ENCODE measurements around the gene OLIG1. TPM values are rescaled to one million over a fixed set of nuclear protein-coding genes. Genes with fewer than 3 reads are reported as not detected.

Gene OLIG1
- total RNA-seq, 2 donors from 2014 or later: 0.23 TPM; not detected in 1

DNA sequence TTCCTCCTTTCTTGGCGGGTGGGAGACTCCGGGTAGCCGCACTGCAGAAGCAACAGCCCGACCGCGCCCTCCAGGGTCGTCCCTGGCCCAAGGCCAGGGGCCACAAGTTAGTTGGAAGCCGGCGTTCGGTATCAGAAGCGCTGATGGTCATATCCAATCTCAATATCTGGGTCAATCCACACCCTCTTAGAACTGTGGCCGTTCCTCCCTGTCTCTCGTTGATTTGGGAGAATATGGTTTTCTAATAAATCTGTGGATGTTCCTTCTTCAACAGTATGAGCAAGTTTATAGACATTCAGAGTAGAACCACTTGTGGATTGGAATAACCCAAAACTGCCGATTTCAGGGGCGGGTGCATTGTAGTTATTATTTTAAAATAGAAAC, 41.7 kb upstream of the OLIG1 start:
- ATAC-seq (no peak), DNase-seq (ENCODE audit: low spot score in 2 of 2) (no peak)
- Mint-ChIP-seq H3K36me3 (peaks cover 0 to 21% of the 10 kb centered on the region in 2 donors), H3K27ac (peak overlapping the region in 1 of 2 donors; percentile 79), H3K9me3 (no peaks in the 10 kb centered on the region)

DNA sequence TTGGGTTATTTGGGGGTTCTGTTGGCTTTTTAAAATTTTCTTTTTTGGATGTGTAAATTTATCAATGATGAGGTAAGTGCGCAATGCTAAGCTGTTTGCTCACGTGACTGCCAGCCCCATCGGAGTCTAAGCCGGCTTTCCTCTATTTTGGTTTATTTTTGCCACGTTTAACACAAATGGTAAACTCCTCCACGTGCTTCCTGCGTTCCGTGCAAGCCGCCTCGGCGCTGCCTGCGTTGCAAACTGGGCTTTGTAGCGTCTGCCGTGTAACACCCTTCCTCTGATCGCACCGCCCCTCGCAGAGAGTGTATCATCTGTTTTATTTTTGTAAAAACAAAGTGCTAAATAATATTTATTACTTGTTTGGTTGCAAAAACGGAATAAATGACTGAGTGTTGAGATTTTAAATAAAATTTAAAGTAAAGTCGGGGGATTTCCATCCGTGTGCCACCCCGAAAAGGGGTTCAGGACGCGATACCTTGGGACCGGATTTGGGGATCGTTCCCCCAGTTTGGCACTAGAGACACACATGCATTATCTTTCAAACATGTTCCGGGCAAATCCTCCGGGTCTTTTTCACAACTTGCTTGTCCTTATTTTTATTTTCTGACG, 41.1 kb upstream of the OLIG1 start:
- no peak overlapping the region for H3K27ac Mint-ChIP-seq
- H3K9me3 Mint-ChIP-seq: no peaks in the 10 kb centered on the region
- DNase-seq (ENCODE audit: low spot score in 2 of 2) (peak in 1 of 2 donors; percentile 29), ATAC-seq (no peak)
- H3K36me3 Mint-ChIP-seq: peaks cover 0 to 21% of the 10 kb centered on the region in 2 donors

DNA sequence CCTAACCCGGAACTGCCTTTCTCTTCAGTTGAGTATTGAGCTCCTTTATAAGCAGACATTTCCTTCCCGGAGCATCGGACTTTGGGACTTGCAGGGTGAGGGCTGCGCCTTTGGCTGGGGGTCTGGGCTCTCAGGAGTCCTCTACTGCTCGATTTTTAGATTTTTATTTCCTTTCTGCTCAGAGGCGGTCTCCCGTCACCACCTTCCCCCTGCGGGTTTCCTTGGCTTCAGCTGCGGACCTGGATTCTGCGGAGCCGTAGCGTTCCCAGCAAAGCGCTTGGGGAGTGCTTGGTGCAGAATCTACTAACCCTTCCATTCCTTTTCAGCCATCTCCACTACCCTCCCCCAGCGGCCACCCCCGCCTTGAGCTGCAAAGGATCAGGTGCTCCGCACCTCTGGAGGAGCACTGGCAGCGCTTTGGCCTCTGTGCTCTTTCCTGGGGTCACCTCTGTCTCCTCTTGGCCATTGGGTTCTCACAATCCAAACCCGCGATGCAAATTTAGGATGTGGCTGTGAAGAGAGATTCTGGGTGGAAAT, 40.5 kb upstream of the OLIG1 start:
- Mint-ChIP-seq H3K36me3 (peaks cover 0 to 21% of the 10 kb centered on the region in 2 donors), H3K9me3 (no peaks in the 10 kb centered on the region), H3K27ac (no peak overlapping the region)
- no peak for ATAC-seq
- DNase-seq (ENCODE audit: low spot score in 2 of 2): no peak

DNA sequence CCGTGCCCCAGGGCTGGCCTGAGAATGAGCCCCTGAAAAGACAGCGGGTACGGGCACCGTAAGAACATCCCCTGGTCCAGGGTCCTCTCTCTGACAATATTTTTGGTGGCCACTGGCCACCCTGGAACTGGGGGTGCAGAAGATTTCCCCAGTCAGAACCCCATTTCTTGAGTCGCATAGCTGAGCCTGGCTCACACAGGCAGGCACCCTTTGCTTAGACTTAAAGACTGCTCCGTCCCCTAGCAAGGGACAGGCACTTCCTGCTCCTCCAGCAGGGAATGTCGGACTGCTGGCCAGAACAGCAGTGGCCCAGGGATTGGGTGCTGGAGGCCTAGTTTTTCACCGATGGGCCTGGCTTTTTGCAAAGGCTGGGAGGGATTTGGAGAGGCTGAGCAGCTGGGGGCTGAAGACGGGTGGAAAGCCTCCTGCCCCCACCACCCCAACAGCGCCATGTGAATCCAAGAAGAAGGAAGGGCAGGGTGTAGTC, 39.9 kb upstream of the OLIG1 start:
- ATAC-seq (no peak), DNase-seq (ENCODE audit: low spot score in 2 of 2) (no peak)
- no peak overlapping the region for H3K27ac Mint-ChIP-seq
- H3K36me3 Mint-ChIP-seq: peaks cover 0 to 21% of the 10 kb centered on the region in 2 donors
- no peaks in the 10 kb centered on the region for H3K9me3 Mint-ChIP-seq

DNA sequence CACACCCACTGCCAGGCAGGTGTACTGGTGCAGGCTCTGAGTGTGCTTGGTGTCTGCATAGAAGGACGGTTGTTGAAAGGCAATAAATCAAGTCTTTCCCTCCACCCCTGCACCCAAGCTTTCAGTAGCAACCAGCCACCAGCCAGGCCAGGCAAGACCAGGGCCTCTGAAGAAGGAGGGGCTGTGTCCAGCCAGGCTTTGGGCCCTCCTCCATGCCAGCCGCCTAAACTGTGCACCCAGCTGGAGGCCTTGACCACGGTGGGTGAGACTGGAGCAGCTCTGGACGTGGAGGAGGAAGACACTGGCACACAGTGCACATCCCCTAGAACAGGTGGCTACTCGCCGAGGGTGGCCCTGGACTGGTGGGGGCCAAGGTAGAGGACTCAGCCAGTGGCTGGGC, 39.3 kb upstream of the OLIG1 start:
- DNase-seq (ENCODE audit: low spot score in 2 of 2) (no peak), ATAC-seq (no peak)
- Mint-ChIP-seq H3K27ac (no peak overlapping the region), H3K9me3 (no peaks in the 10 kb centered on the region), H3K36me3 (peaks cover 0 to 21% of the 10 kb centered on the region in 2 donors)

DNA sequence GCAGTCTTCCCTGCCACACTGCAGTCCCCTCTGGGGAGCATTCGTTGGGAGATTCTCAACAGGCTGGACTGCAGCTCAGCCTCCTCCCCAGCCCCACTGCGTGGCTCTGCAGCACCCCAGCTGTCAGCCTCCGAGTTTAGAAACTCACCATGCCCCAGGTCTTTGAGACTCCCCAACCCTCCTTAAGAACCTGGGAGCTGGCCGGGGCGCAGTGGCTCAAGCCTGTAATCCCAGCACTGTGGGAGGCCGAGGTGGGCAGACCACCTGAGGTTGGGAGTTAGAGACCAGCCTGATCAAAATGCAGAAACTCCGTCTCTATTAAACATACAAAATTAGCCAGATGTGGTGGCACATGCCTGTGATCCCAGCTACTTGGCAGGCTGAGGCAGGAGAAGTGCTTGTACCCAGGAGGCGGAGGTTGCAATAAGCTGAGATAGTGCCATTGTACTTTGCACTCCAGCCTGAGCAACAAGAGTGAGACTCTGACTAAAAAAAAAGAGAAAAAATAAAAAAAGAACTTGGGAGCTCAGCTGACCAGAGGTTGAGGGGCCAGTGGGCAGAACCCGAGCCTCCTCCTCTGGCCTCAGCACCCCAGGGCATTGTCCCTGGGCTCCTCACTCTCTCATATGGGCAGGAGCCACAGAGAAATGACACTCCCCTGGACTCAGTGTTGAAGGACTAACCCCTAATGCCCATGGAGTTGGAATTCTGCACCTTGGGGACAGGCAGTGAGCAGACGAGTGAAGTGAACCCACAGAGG, 38.6 kb upstream of the OLIG1 start:
- no peak overlapping the region for H3K27ac Mint-ChIP-seq
- ATAC-seq (no peak), DNase-seq (ENCODE audit: low spot score in 2 of 2) (no peak)
- peaks cover 0 to 21% of the 10 kb centered on the region in 2 donors for H3K36me3 Mint-ChIP-seq
- H3K9me3 Mint-ChIP-seq: no peaks in the 10 kb centered on the region

DNA sequence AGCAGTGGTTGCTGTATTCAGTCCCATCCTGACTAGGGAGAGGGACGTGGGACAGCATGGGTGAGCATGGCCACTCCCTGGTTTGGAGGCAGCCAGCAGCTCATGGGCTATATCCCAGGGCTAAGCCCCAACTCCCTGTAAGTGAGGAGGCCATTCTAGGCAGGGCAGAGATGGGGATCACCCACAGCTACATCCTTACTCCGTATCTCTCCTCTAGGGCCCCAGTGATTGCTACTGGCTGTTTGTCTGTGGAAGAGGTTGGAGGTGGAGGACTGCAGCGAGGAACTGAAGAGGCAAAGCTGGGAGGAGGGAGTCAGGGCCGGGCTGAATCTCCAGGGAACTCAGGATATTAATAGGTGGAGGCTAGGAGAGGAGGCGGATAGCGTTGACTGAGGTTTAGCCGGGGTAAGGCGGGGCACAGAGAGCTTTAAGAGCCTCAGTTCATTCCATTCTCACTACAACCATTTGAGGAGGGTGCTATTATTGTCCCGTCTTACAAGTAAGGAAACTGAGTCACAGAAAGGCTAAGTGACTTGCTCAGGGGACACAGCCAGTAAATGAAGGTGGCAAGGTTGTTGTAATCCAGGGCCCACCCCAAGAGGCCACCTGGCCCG, 37.4 kb upstream of the OLIG1 start:
- DNase-seq (ENCODE audit: low spot score in 2 of 2) (no peak), ATAC-seq (no peak)
- H3K9me3 Mint-ChIP-seq: no peaks in the 10 kb centered on the region
- H3K36me3 Mint-ChIP-seq: peaks cover 0 to 15% of the 10 kb centered on the region in 2 donors
- H3K27ac Mint-ChIP-seq: no peak overlapping the region

DNA sequence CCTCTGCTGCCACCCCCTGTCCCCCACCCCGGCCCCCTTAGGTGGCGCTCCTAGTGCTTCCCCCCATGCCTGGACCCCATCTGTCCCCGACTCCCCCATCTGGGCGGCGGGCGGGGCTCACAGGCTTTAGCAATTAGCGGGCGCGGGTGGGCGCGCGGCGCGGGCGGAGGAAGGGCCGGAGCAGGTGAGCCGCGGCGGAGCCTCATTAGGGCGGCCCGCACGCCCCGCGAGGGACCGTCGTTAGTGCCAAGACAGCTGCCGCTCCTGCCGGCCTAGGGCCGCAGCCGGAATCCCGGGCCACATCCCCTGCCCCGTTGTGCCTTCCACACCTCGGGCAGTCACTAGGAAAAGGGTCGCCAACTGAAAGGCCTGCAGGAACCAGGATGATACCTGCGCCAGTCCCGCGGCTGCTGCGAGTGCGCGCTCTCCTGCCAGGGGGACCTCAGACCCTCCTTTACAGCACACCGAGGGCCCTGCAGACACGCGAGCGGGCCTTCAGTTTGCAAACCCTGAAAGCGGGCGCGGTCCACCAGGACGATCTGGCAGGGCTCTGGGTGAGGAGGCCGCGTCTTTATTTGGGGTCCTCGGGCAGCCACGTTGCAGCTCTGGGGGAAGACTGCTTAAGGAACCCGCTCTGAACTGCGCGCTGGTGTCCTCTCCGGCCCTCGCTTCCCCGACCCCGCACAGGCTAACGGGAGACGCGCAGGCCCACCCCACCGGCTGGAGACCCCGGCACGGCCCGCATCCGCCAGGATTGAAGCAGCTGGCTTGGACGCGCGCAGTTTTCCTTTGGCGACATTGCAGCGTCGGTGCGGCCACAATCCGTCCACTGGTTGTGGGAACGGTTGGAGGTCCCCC, 36.6 kb upstream of the OLIG1 start:
- Mint-ChIP-seq H3K9me3 (no peaks in the 10 kb centered on the region), H3K36me3 (peaks cover 0 to 12% of the 10 kb centered on the region in 2 donors), H3K27ac (no peak overlapping the region)
- DNase-seq (ENCODE audit: low spot score in 2 of 2): no peak
- ATAC-seq: no peak

DNA sequence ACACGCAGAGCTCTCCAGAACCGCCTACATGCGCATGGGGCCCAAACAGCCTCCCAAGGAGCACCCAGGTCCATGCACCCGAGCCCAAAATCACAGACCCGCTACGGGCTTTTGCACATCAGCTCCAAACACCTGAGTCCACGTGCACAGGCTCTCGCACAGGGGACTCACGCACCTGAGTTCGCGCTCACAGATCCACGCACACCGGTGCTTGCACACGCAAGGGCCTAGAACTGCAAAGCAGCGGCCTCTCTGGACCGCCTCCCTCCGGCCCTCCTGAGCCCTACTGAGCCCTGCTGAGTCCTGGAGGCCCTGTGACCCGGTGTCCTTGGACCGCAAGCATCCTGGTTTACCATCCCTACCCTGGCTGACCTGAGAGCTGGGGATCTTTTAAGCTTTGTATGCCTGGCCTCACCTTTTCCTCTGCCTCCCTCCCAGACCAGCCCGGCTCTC, 36.0 kb upstream of the OLIG1 start:
- DNase-seq (ENCODE audit: low spot score in 2 of 2) (no peak), ATAC-seq (no peak)
- Mint-ChIP-seq H3K9me3 (no peaks in the 10 kb centered on the region), H3K27ac (no peak overlapping the region), H3K36me3 (peaks cover 0 to 11% of the 10 kb centered on the region in 2 donors)

DNA sequence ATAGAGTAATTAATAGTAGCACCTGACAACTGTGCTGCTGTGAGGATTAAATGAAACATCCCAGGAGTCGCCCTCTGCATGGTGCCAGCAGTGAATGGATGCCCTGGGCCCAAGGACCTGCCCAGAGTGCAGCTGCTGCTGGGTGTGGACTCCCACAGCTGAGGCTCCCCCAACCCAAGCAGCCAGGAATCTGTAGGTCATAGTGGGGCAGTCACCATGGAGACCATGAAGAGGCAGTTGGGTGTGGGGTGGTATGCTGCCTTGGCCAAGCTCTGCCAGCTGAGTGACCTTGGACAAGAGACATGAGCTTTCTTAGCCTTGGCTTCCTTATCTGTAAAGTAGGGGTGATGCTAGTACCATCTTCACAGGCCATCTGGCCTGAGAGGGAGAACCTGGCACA, 34.8 kb upstream of the OLIG1 start:
- Mint-ChIP-seq H3K36me3 (peaks cover 0 to under 1% of the 10 kb centered on the region in 2 donors), H3K27ac (no peak overlapping the region), H3K9me3 (no peaks in the 10 kb centered on the region)
- DNase-seq (ENCODE audit: low spot score in 2 of 2): no peak
- no peak for ATAC-seq

DNA sequence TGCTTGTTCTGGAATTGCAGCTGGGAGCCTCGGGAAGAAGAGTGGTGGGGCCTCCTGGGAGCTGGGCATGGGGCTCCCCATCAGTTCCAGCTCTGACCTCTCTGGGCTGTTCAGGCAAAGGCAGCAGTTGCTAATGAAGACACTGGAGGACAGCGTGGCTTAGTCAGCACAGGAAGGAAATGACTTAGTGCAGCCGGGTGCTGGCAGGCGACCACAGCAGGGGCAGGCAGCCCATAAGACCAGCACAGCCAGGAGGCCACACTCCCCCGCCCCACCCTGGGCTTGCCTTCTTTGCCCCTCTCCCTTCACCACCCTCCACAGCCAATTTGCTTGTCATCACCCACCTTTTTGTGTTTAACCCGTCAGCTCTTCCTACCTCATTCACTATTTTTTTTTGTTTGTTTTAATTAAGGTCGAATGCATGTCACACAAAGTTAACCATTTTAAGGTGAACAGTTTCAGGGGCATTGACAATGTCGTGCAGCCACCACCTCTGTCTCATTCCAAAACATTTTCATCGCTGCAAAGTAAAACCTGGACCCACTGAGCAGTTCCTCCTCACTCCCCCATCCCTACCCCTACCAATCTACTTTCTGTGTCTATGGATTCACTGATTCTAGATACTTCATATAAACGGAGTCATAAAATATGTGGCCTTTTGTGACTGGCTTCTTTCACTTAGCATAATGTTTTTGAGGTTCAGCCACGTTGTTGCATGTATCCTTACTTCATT, 33.3 kb upstream of the OLIG1 start:
- Mint-ChIP-seq H3K27ac (peak overlapping the region in 1 of 2 donors; percentile 31), H3K9me3 (no peaks in the 10 kb centered on the region)
- ATAC-seq: peak; percentile 72 to 91

DNA sequence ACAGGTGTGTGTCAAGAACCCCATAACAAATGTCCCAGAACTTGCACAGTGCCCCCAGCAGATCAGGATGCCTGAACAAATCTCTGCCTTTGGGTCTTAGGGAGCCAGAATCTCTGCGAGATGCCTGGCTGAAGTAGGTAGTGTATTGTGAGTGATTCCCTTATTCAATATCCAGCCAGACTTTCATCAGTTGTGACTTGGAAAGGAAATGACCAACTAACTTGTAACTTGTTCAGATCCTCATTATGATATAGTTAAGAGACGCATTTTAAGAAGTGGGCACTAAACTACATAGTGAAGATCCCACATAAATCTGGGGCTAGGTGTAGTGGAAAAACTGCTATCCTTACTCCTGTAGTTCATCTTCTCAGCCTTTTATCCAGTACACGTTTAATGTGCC, 32.4 kb upstream of the OLIG1 start:
- peak overlapping the region in 1 of 2 donors; percentile 31 for H3K27ac Mint-ChIP-seq
- ATAC-seq: no peak
- H3K36me3 Mint-ChIP-seq: peaks cover 0 to 4% of the 10 kb centered on the region in 2 donors
- H3K9me3 Mint-ChIP-seq: no peaks in the 10 kb centered on the region
- DNase-seq (ENCODE audit: low spot score in 2 of 2): no peak

More for the DNA sequence above, 33.3 kb upstream of the OLIG1 start:
- peaks cover 0 to 4% of the 10 kb centered on the region in 2 donors for H3K36me3 Mint-ChIP-seq
- no peak for DNase-seq (ENCODE audit: low spot score in 2 of 2)

DNA sequence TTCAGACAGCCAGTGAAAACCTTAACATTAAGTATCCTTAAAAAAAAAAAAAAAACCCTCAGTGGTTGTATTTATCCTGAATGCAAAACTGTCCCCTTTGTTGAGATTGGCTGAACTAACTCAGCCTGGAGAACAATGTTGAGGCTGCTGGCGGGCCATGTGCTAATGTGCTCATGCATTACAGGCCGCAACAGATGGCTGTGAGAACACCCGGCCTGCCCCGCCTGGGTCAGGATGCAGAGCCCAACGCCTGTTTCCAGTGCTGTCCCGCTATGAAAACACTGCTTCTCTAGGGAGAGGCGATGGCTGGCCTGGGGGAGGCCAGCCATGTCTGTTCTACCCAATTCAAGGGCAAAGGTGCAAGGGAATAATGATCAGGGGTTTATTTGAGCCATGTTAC, 30.4 kb upstream of the OLIG1 start:
- H3K9me3 Mint-ChIP-seq: no peaks in the 10 kb centered on the region
- DNase-seq (ENCODE audit: low spot score in 2 of 2) (no peak), ATAC-seq (no peak)
- H3K36me3 Mint-ChIP-seq: peaks cover 0 to 4% of the 10 kb centered on the region in 2 donors
- no peak overlapping the region for H3K27ac Mint-ChIP-seq

DNA sequence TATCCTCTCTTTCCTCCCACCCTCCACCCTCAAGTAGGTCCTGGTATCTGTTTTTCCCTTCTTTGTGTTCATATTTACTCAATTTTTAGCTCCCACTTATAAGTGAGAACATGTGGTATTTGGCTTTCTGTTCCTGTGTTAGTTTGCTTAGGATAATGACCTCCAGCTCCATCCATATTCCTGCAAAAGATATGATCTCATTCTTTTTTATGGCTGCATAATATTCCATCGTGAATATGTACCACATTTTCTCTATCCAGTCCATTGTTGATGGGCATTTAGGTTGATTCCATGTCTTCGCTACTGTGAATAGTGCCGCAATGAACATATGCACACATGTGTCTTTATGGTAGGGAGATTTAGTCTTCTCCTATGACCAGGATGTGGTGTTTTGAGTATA, 29.7 kb upstream of the OLIG1 start:
- ATAC-seq: no peak
- Mint-ChIP-seq H3K27ac (no peak overlapping the region), H3K9me3 (no peaks in the 10 kb centered on the region), H3K36me3 (peaks cover 0 to 4% of the 10 kb centered on the region in 2 donors)
- DNase-seq (ENCODE audit: low spot score in 2 of 2): no peak

DNA sequence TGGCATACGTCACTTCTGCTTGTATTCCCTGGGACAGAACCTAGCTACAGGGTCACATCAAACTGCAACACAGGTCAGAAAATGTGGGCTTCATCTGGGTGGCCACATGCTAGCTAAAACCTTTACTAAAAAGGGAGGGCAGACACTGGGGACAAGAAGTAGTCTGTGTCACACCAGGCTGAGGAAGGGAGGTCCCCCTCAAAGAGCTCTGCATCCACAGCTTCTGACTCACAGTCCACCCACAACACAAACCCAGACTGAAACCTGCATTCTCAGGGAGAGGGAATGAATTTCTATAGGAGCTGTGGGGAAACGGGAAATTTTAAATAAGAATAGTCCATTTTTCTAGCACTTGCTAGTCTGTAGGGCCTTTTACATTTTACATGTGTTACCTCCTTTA, 28.0 kb upstream of the OLIG1 start:
- H3K27ac Mint-ChIP-seq: no peak overlapping the region
- ATAC-seq (peak in 1 of 2 donors; percentile 45), DNase-seq (ENCODE audit: low spot score in 2 of 2) (no peak)
- H3K36me3 Mint-ChIP-seq: peaks cover 0 to 4% of the 10 kb centered on the region in 2 donors
- no peaks in the 10 kb centered on the region for H3K9me3 Mint-ChIP-seq

DNA sequence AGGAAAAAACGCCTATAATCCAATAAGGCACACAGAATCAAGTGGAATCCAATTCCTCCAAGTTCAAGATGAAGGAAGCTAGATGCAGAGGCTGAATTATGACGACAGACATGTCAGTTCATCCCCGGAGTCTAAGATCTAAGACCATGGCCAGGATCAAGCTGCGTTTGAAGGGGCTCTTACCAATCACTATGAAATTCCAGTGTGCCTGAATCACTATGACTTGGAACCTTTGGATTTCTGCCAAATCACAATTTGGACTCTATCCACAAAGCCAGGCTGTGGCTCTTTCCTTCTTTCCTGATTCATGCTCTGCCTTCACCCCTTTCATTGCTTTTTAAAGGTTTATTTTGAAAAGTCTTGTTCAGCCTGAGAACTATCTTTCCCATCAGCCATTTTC, 27.1 kb upstream of the OLIG1 start:
- Mint-ChIP-seq H3K27ac (no peak overlapping the region), H3K9me3 (no peaks in the 10 kb centered on the region), H3K36me3 (peaks cover 0 to 4% of the 10 kb centered on the region in 2 donors)
- DNase-seq (ENCODE audit: low spot score in 2 of 2) (no peak), ATAC-seq (no peak)

Measured in activated naive CD4-positive, alpha-beta T cell treated with anti-CD3 and anti-CD28 coated beads, Interleukin-2, amount 50 U/mL, for 72 hours (primary cell).